ENCODE measurements around the gene TNFAIP8.

TNFAIP8 gene

GRCh38 chr5:119333421-119333851 is 22.4 kb upstream of the TNFAIP8 start:
- H3K36me3 ChIP-seq: no peaks in the 10 kb centered on the region
- no peaks in the 10 kb centered on the region for H3K9me3 ChIP-seq
- intact Hi-C loops (cut with DNase I; ENCODE audit: low total_unique reads): loop anchor here (5.0 kb wide), 1 partner anchor 66 kb away; no protein-coding TSS in a partner anchor
- no peak overlapping the region for H3K27ac ChIP-seq
- no peak overlapping the region for H3K4me3 ChIP-seq
- peaks cover 0 to 51% (median 18%) of the 10 kb centered on the region in 4 donors for H3K4me1 ChIP-seq
- TF ChIP-seq CTCF (IDR thresholded peaks at IDR 0.05): no peak
- no peaks in the 10 kb centered on the region for H3K27me3 ChIP-seq
- DNase-seq: no peak

GRCh38 chr5:119335261-119335677 is 20.6 kb upstream of the TNFAIP8 start:
- Histone ChIP-seq H3K27me3 (no peaks in the 10 kb centered on the region), H3K4me3 (peak overlapping the region in 1 of 2 donors; percentile 51), H3K9me3 (no peaks in the 10 kb centered on the region), H3K36me3 (no peaks in the 10 kb centered on the region), H3K27ac (peak overlapping the region; percentile 68 to 71), H3K4me1 (peaks cover 0 to 42% (median 12%) of the 10 kb centered on the region in 4 donors)
- intact Hi-C loops (cut with DNase I; ENCODE audit: low total_unique reads): loop anchor here (5.0 kb wide), 1 partner anchor 263 kb away; the partner anchor contains the start of gene DMXL1
- DNase-seq: no peak
- TF ChIP-seq CTCF (IDR thresholded peaks at IDR 0.05): no peak

GRCh38 chr5:119336262-119336661 is 19.6 kb upstream of the TNFAIP8 start:
- Histone ChIP-seq H3K4me3 (no peak overlapping the region), H3K27ac (peak overlapping the region in 1 of 2 donors; percentile 5), H3K27me3 (no peaks in the 10 kb centered on the region), H3K9me3 (no peaks in the 10 kb centered on the region), H3K36me3 (no peaks in the 10 kb centered on the region), H3K4me1 (peaks cover 0 to 42% (median 12%) of the 10 kb centered on the region in 4 donors)
- TF ChIP-seq CTCF (IDR thresholded peaks at IDR 0.05): no peak
- intact Hi-C loops (cut with DNase I; ENCODE audit: low total_unique reads): loop anchor here (5.0 kb wide), 1 partner anchor 264 kb away; the partner anchor contains the start of gene DMXL1
- no peak for DNase-seq

GRCh38 chr5:119336845-119337580 is 18.8 kb upstream of the TNFAIP8 start:
- H3K27me3 ChIP-seq: no peaks in the 10 kb centered on the region
- H3K4me3 ChIP-seq: no peak overlapping the region
- no peak for TF ChIP-seq CTCF (IDR thresholded peaks at IDR 0.05)
- intact Hi-C loops (cut with DNase I; ENCODE audit: low total_unique reads): loop anchor here (5.0 kb wide), 1 partner anchor 265 kb away; the partner anchor contains the start of gene DMXL1
- no peaks in the 10 kb centered on the region for H3K9me3 ChIP-seq
- H3K27ac ChIP-seq: peak overlapping the region in 1 of 2 donors; percentile 26
- no peak for DNase-seq
- H3K36me3 ChIP-seq: no peaks in the 10 kb centered on the region
- H3K4me1 ChIP-seq: peaks cover 0 to 42% (median 12%) of the 10 kb centered on the region in 4 donors

GRCh38 chr5:119338326-119338946 is 17.4 kb upstream of the TNFAIP8 start:
- intact Hi-C loops (cut with DNase I; ENCODE audit: low total_unique reads): loop anchor here (5.0 kb wide), 1 partner anchor 266 kb away; the partner anchor contains the start of gene DMXL1
- Histone ChIP-seq H3K4me1 (peaks cover 0 to 37% (median 12%) of the 10 kb centered on the region in 4 donors), H3K27me3 (no peaks in the 10 kb centered on the region), H3K4me3 (no peak overlapping the region), H3K9me3 (no peaks in the 10 kb centered on the region), H3K27ac (peak overlapping the region in 1 of 2 donors; percentile 26), H3K36me3 (no peaks in the 10 kb centered on the region)
- no peak for TF ChIP-seq CTCF (IDR thresholded peaks at IDR 0.05)
- DNase-seq: no peak
